Measurements from ENCODE around the gene RABEP2. TPM values are rescaled to one million over a fixed set of nuclear protein-coding genes. Genes with fewer than 3 reads are reported as not detected.

Gene RABEP2
- total RNA-seq, 1 experiment from 2014 or later = 13.4 TPM

DNA sequence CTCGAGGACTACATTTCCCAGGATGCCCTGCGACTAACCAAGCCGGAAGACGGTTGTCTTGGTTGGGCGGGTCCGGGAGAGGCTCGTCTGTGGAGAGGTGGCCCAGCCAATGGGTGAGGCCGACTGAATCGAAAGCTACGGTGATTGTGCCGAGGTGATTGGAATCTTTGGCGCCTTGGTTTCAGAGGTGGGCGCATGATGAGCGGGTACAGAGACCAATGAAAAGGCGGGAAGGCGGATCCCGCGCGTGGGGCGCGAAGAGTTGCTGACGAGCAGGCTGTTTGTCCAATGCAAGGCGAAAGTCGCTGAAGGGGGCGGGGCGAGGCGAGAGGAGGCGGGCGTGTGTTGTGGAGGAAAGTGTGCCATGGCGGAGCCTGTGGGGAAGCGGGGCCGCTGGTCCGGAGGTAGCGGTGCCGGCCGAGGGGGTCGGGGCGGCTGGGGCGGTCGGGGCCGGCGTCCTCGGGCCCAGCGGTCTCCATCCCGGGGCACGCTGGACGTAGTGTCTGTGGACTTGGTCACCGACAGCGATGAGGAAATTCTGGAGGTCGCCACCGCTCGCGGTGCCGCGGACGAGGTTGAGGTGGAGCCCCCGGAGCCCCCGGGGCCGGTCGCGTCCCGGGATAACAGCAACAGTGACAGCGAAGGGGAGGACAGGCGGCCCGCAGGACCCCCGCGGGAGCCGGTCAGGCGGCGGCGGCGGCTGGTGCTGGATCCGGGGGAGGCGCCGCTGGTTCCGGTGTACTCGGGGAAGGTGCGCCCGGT lies 25.8 kb upstream of the RABEP2 start, which contains the start of gene NFATC2IP (continued):
- TF ChIP-seq, protein P1, sequence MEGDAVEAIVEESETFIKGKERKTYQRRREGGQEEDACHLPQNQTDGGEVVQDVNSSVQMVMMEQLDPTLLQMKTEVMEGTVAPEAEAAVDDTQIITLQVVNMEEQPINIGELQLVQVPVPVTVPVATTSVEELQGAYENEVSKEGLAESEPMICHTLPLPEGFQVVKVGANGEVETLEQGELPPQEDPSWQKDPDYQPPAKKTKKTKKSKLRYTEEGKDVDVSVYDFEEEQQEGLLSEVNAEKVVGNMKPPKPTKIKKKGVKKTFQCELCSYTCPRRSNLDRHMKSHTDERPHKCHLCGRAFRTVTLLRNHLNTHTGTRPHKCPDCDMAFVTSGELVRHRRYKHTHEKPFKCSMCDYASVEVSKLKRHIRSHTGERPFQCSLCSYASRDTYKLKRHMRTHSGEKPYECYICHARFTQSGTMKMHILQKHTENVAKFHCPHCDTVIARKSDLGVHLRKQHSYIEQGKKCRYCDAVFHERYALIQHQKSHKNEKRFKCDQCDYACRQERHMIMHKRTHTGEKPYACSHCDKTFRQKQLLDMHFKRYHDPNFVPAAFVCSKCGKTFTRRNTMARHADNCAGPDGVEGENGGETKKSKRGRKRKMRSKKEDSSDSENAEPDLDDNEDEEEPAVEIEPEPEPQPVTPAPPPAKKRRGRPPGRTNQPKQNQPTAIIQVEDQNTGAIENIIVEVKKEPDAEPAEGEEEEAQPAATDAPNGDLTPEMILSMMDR (IDR thresholded peaks at IDR 0.05 in 2 of 3, conservative IDR thresholded peaks at IDR 0.05 in 1 of 3; ENCODE audit: borderline replicate concordance in 1 of 3, insufficient read depth in 1 of 3, low read depth in 2 of 3, low read length in 2 of 3) = no peak

DNA sequence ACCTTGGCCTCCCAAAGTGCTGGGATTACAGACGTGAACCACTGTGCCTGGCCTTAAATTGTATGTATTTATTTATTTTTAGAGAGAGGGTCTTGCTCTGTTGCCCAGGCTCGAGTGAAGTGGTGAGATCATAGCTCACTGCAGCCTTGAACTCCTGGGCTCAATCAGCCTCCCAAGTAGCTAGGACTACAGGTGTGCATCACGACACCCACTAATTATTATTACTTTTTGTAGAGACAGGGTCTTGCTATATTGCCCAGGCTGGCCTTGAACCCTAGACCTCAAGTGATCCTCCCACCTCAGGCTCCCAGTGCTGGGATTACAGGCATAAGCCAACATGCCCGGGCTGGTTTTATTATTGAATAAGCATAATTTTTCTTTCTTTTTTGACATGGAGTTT lies 21.6 kb upstream of the RABEP2 start:
- peaks cover 4 to 31% of the 10 kb centered on the region in 2 experiments for H3K4me1 ChIP-seq (ENCODE audit: control insufficient read depth in 1 of 2, insufficient read depth in 2 of 2, low read length in 2 of 2)
- no peaks in the 10 kb centered on the region for H4K20me1 ChIP-seq (ENCODE audit: insufficient read depth)
- RAD21 ChIA-PET (ENCODE audit: low non-redundant PET in 1 of 2, low total read pairs in 2 of 2, uncharacterized antibody in 2 of 2, unreplicated experiment in 2 of 2) = no interaction called here
- intact Hi-C loops (cut with micrococcal nuclease) = loop anchor here (1.0 kb wide), 2 partner anchors 22 to 83 kb away; partner anchors contain the start of gene SH2B1
- H3K9me2 ChIP-seq (ENCODE audit: insufficient read depth) = no peaks in the 10 kb centered on the region
- CTCF ChIA-PET = no interaction called here
- H3K27ac ChIP-seq (ENCODE audit: low read depth, low read length) = no peak overlapping the region
- H3K27me3 ChIP-seq (ENCODE audit: insufficient read depth, low read length) = no peaks in the 10 kb centered on the region
- DNase-seq (ENCODE audit: low read depth, low spot score) = no peak
- no peaks in the 10 kb centered on the region for H3K9me3 ChIP-seq (ENCODE audit: control insufficient read depth in 1 of 2, insufficient read depth in 1 of 2, low read depth in 1 of 2, low read length in 2 of 2)
- ATAC-seq = no peak
- H3K4me3 ChIP-seq (replicated peaks in 1 of 2; ENCODE audit: low read depth in 1 of 2, low read length in 2 of 2) = no peak overlapping the region
- H3K79me2 ChIP-seq (ENCODE audit: insufficient read depth, low read length) = peaks cover 8% of the 10 kb centered on the region
- H2AFZ ChIP-seq (ENCODE audit: low read depth, low read length, poor library complexity, severe bottlenecking) = no peak overlapping the region
- no peaks in the 10 kb centered on the region for H3K36me3 ChIP-seq (ENCODE audit: control insufficient read depth in 1 of 2, insufficient read depth in 2 of 2, low read length in 2 of 2)
- H3K9ac ChIP-seq (ENCODE audit: low read length) = no peak overlapping the region
- POLR2A ChIA-PET = interaction anchor here (1.0 kb wide), 1 partner anchor 125 kb away, joined by 3 read pairs; no protein-coding TSS in a partner anchor
- BruUV-seq (replicated peaks) = no TSS peak
- H3K4me2 ChIP-seq (ENCODE audit: low read length) = no peak overlapping the region
- TF ChIP-seq EZH2 (IDR thresholded peaks at IDR 0.05) (no peak), JUND (IDR thresholded peaks at IDR 0.05) (no peak), FOSL1 (IDR thresholded peaks at IDR 0.05; ENCODE audit: low read depth) (no peak), RAD21 (IDR thresholded peaks at IDR 0.05; ENCODE audit: low read depth) (no peak), EGR1 (IDR thresholded peaks at IDR 0.05; ENCODE audit: low read depth) (no peak), CEBPB (IDR thresholded peaks at IDR 0.05; ENCODE audit: low read depth) (no peak), ZBTB33 (IDR thresholded peaks at IDR 0.05; ENCODE audit: extremely low read depth, insufficient replicate concordance, low read length) (no peak), TCF7L2 (IDR thresholded peaks at IDR 0.05; ENCODE audit: borderline replicate concordance, extremely low read depth, insufficient read depth, insufficient read length) (no peak), POLR2AphosphoS5 (IDR thresholded peaks at IDR 0.05; ENCODE audit: low read depth, low read length) (no peak), MAX (IDR thresholded peaks at IDR 0.05) (no peak), ATF3 (IDR thresholded peaks at IDR 0.05) (no peak), ELF1 (IDR thresholded peaks at IDR 0.05; ENCODE audit: borderline replicate concordance, low read depth) (no peak), SIN3A (IDR thresholded peaks at IDR 0.05; ENCODE audit: low read depth) (no peak), CBX3 (IDR thresholded peaks at IDR 0.05; ENCODE audit: low read depth) (no peak)
- TF ChIP-seq, protein P1 (IDR thresholded peaks at IDR 0.05 in 2 of 3, conservative IDR thresholded peaks at IDR 0.05 in 1 of 3; ENCODE audit: borderline replicate concordance in 1 of 3, insufficient read depth in 1 of 3, low read depth in 2 of 3, low read length in 2 of 3) = no peak

All from HCT116 (cell line).